PC-3 (cell line): Measurements from ENCODE around the gene TMEM94. TPM values are rescaled to one million over a fixed set of nuclear protein-coding genes. Genes with fewer than 3 reads are reported as not detected.

ENCODE experiments used
- ATAC-seq: fragments of 200-7000 bp; cut with Tn5 transposase; 2 replicates; pipeline ENCODE4 v1.9.1; 2020; ENCODE audit warnings: mild to moderate bottlenecking, moderate library complexity
- BruUV-seq: library from RNA; stranded (reverse); fragments of 400-500 nt; replicated peaks from 2 replicates; lab custom pipeline; 2021; lab: Mats Ljungman, UMichigan
- CTCF ChIA-PET: fragments of 300-600 bp; sonication (Branson Sonifier 250); formaldehyde crosslinking; loops from one replicate; lab custom pipeline; 2022; ENCODE audit warnings: antibody characterized with exemption; lab: Charles Lee
- POLR2A ChIA-PET: fragments of 300-600 bp; sonication (Branson Sonifier 250); formaldehyde crosslinking; loops from one replicate; lab custom pipeline; 2022; ENCODE audit warnings: antibody characterized with exemption; ENCODE audit not compliant: unreplicated experiment; lab: Charles Lee
- DNase-seq: peaks from one replicate; pipeline ENCODE4 v3.0.0-alpha.2; 2015
- H2AFZ ChIP-seq: fragments of 300-600 bp; sonication (generic); 2 replicates; pipeline ENCODE4 v1.6.0; 2016; ENCODE audit warnings: antibody characterized with exemption, low read length
- H3F3A ChIP-seq: fragments of 300-600 bp; sonication (generic); one replicate; pipeline ENCODE4 v1.6.0; 2017; ENCODE audit warnings: antibody characterized with exemption, low read length, control low read depth, mild to moderate bottlenecking; ENCODE audit not compliant: unreplicated experiment
- H3K27ac ChIP-seq: fragments of 300-600 bp; sonication (generic); 2 replicates; pipeline ENCODE4 v1.5.1; 2016; ENCODE audit warnings: mild to moderate bottlenecking, low read length
- H3K27me3 ChIP-seq: fragments of 300-600 bp; sonication (generic); 2 replicates; pipeline ENCODE4 v1.6.1; 2016; ENCODE audit warnings: low read length, mixed read lengths
- H3K36me3 ChIP-seq: fragments of 300-600 bp; sonication (generic); 2 replicates; pipeline ENCODE4 v1.6.1; 2016; ENCODE audit warnings: low read depth, mixed run types, low read length, mixed read lengths
- H3K4me1 ChIP-seq: fragments of 300-600 bp; sonication (generic); 2 replicates; pipeline ENCODE4 v1.5.1; 2016; ENCODE audit warnings: low read length; ENCODE audit not compliant: insufficient read depth
- H3K4me2 ChIP-seq: fragments of 300-600 bp; sonication (generic); 2 replicates; pipeline ENCODE4 v1.6.0; 2016; ENCODE audit warnings: low read length
- H3K4me3 ChIP-seq: fragments of 300-600 bp; sonication (generic); 2 replicates; pipeline ENCODE4 v1.5.1; 2016; ENCODE audit warnings: mild to moderate bottlenecking, low read length, mixed read lengths
- H3K79me2 ChIP-seq: fragments of 300-600 bp; sonication (generic); 2 replicates; pipeline ENCODE4 v1.6.1; 2017; ENCODE audit warnings: low read length, mixed read lengths
- H3K9ac ChIP-seq: fragments of 300-600 bp; sonication (generic); 2 replicates; pipeline ENCODE4 v1.6.0; 2016; ENCODE audit warnings: mild to moderate bottlenecking, low read length
- H3K9me2 ChIP-seq: fragments of 300-600 bp; sonication (generic); replicated peaks from 2 replicates; pipeline ENCODE4 v1.6.1; 2016; ENCODE audit warnings: mixed run types, low read length, mixed read lengths
- H3K9me3 ChIP-seq: fragments of 300-600 bp; sonication (generic); 2 replicates; pipeline ENCODE4 v1.6.1; 2016; ENCODE audit warnings: low read length, mixed read lengths
- H4K20me1 ChIP-seq: fragments of 300-600 bp; sonication (generic); 2 replicates; pipeline ENCODE4 v1.6.1; 2016; ENCODE audit warnings: low read length, mixed read lengths
- CTCF ChIP-seq: fragments of 300-600 bp; sonication (generic); conservative IDR thresholded peaks from 2 replicates; pipeline ENCODE4 v1.5.1; 2017; ENCODE audit warnings: antibody characterized with exemption, low read depth, mild to moderate bottlenecking, low read length
- EZH2 ChIP-seq: fragments of 300-600 bp; sonication (generic); IDR thresholded peaks from one replicate; pipeline ENCODE4 v1.6.1; 2017; ENCODE audit warnings: antibody characterized with exemption, mild to moderate bottlenecking, low read length; ENCODE audit not compliant: unreplicated experiment
- EZH2phosphoT487 ChIP-seq: fragments of 300-600 bp; sonication (generic); IDR thresholded peaks from 2 replicates; pipeline ENCODE4 v1.6.1; 2018; ENCODE audit warnings: mild to moderate bottlenecking, antibody characterized with exemption, low read length, borderline replicate concordance
- intact Hi-C: fragments of 100-400 bp; cut with micrococcal nuclease; formaldehyde crosslinking; loops from 2 replicates; pipeline ENCODE4 v1.9.0; 2023
- total RNA-seq: library from RNA; depleted of rRNA; stranded (reverse); fragments of >200 nt; gene quantifications from 2 replicates; pipeline ENCODE4 v1.2.3, GENCODE V29; 2014

Gene TMEM94
- total RNA-seq, 1 experiment from 2014 or later, result 45.6 TPM

- H4K20me1 ChIP-seq, result 0 out of 2 replicates have a peak, but pooled peaks cover 4% of the 10 kb centered on the region
- no peaks in the 10 kb centered on the region for H3K4me1 ChIP-seq
- POLR2A ChIA-PET, result no interaction called here
- ATAC-seq, result no peak
- peaks cover 15% of the 10 kb centered on the region; the same call in 1 of the 2 replicates for H3K79me2 ChIP-seq
- BruUV-seq, result no TSS peak
- CTCF ChIA-PET, result interaction anchor here (0.6 kb wide), 1 partner anchor 72 kb away, joined by 3 read pairs; no protein-coding TSS in a partner anchor
- TF ChIP-seq CTCF (no peak), EZH2phosphoT487 (no peak), EZH2 (no peak)
- no peaks in the 10 kb centered on the region for H3F3A ChIP-seq
- no peak overlapping the region for H3K4me3 ChIP-seq
- intact Hi-C loops, result no loop called here
- H2AFZ ChIP-seq, result no peak overlapping the region
- DNase-seq, result no peak
- no peaks in the 10 kb centered on the region for H3K9me2 ChIP-seq
- H3K27me3 ChIP-seq, result no peaks in the 10 kb centered on the region
- H3K27ac ChIP-seq, result no peak overlapping the region
- no peaks in the 10 kb centered on the region for H3K9me3 ChIP-seq
- no peak overlapping the region for H3K9ac ChIP-seq
- 0 out of 2 replicates have a peak, but pooled peaks cover 6% of the 10 kb centered on the region for H3K36me3 ChIP-seq
- H3K4me2 ChIP-seq, result no peak overlapping the region
Measured at GRCh38 chr17:75539967-75540729, 83.7 kb downstream of the TMEM94 start.

- no peak overlapping the region for H3K27ac ChIP-seq
- H3K4me2 ChIP-seq, result no peak overlapping the region
- peaks cover 13% of the 10 kb centered on the region; the same call in 1 of the 2 replicates for H3K79me2 ChIP-seq
- DNase-seq, result no peak
- no peaks in the 10 kb centered on the region for H3F3A ChIP-seq
- H3K27me3 ChIP-seq, result no peaks in the 10 kb centered on the region
- 0 out of 2 replicates have a peak, but pooled peaks cover 6% of the 10 kb centered on the region for H3K36me3 ChIP-seq
- 0 out of 2 replicates have a peak, but pooled peaks cover 4% of the 10 kb centered on the region for H4K20me1 ChIP-seq
- H2AFZ ChIP-seq, result no peak overlapping the region
- no peak for ATAC-seq
- no peak overlapping the region for H3K4me3 ChIP-seq
- no peaks in the 10 kb centered on the region for H3K4me1 ChIP-seq
- ChIA-PET POLR2A (no interaction called here), CTCF (no interaction called here)
- BruUV-seq, result no TSS peak
- no peak overlapping the region for H3K9ac ChIP-seq
- H3K9me3 ChIP-seq, result no peaks in the 10 kb centered on the region
- TF ChIP-seq EZH2phosphoT487 (no peak), EZH2 (no peak), CTCF (no peak)
- intact Hi-C loops, result no loop called here
- no peaks in the 10 kb centered on the region for H3K9me2 ChIP-seq
Measured at GRCh38 chr17:75540923-75541503, 84.6 kb downstream of the TMEM94 start.

GRCh38 chr17:75542229-75542628 lies 85.8 kb downstream of the TMEM94 start:
- H3K4me2 ChIP-seq, result no peak overlapping the region
- no peaks in the 10 kb centered on the region for H3K27me3 ChIP-seq
- BruUV-seq, result no TSS peak
- DNase-seq, result no peak
- H3K9me2 ChIP-seq, result no peaks in the 10 kb centered on the region
- no peak overlapping the region for H3K4me3 ChIP-seq
- H4K20me1 ChIP-seq, result 0 out of 2 replicates have a peak, but pooled peaks cover 4% of the 10 kb centered on the region
- CTCF ChIA-PET, result no interaction called here
- no peak for ATAC-seq
- H3K4me1 ChIP-seq, result no peaks in the 10 kb centered on the region
- H3K9ac ChIP-seq, result no peak overlapping the region
- 0 out of 2 replicates have a peak, but pooled peaks cover 6% of the 10 kb centered on the region for H3K36me3 ChIP-seq
- intact Hi-C loops, result no loop called here
- TF ChIP-seq EZH2, result no peak
- TF ChIP-seq CTCF, result no peak
- no peak overlapping the region for H3K27ac ChIP-seq
- no peaks in the 10 kb centered on the region for H3K9me3 ChIP-seq
- no peak overlapping the region for H2AFZ ChIP-seq
- no peaks in the 10 kb centered on the region for H3F3A ChIP-seq
- POLR2A ChIA-PET, result no interaction called here
- peaks cover 11% of the 10 kb centered on the region; the same call in 1 of the 2 replicates for H3K79me2 ChIP-seq
